ENCODE measurements around the gene ZEB1.

DNA sequence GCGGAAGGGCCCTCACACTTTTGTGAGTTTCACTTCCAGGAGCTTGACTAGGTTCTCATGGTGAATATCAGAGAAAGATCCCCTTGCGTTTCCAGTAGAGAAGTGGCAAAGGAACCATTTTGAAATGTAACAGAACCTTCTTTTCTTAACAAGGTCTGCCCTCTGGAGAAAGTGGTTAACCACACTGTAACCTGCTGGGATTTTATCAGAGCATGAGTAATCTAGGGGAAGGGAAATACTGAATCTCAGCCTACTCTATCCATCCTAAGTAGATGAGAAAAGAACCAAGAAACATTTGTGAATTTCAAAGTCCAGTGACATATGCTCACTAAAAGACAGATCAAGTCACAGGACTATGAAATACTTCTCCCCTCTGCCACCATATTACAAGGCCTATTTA lies 235.5 kb downstream of the ZEB1 start:
- TF ChIP-seq POLR2A (IDR thresholded peaks at IDR 0.05; ENCODE audit: low read depth) (no peak), POLR2AphosphoS5 (IDR thresholded peaks at IDR 0.05) (no peak), EP300 (IDR thresholded peaks at IDR 0.05) (no peak)
- TF ChIP-seq, protein P1, sequence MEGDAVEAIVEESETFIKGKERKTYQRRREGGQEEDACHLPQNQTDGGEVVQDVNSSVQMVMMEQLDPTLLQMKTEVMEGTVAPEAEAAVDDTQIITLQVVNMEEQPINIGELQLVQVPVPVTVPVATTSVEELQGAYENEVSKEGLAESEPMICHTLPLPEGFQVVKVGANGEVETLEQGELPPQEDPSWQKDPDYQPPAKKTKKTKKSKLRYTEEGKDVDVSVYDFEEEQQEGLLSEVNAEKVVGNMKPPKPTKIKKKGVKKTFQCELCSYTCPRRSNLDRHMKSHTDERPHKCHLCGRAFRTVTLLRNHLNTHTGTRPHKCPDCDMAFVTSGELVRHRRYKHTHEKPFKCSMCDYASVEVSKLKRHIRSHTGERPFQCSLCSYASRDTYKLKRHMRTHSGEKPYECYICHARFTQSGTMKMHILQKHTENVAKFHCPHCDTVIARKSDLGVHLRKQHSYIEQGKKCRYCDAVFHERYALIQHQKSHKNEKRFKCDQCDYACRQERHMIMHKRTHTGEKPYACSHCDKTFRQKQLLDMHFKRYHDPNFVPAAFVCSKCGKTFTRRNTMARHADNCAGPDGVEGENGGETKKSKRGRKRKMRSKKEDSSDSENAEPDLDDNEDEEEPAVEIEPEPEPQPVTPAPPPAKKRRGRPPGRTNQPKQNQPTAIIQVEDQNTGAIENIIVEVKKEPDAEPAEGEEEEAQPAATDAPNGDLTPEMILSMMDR (IDR thresholded peaks at IDR 0.05) = no peak

Data from esophagus muscularis mucosa (tissue), 4 donors.